ENCODE results near the gene IGSF21.

IGSF21 gene

DNA sequence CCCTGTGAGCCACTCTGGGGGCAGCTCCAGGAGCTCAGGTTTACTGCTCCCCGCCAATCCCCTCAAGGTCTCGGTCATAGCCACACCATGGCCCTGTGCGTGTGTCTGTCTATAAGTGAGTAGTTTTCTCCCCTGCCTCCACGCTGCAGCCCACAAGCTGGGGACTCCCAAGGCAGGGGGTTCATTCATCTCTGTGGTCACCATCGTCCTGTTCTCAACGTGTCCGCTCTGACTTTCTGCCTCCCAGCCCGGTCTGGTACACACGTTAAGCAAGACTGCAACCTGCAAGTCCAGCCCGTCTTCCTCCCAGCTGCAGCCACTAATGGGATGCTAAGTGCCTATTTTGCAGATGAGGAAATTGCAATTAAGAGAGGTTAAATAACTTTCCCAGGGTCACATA lies 49.8 kb downstream of the IGSF21 start:
- Histone ChIP-seq H3K9me3 (ENCODE audit: control insufficient read depth, insufficient read depth, low read length) (no peaks in the 10 kb centered on the region), H3K4me3 (ENCODE audit: low read length) (no peak overlapping the region), H3K27me3 (ENCODE audit: control insufficient read depth, low read length) (no peaks in the 10 kb centered on the region), H3F3A (ENCODE audit: control insufficient read depth, insufficient read depth) (no peaks in the 10 kb centered on the region), H3K4me1 (ENCODE audit: control insufficient read depth, low read length) (no peaks in the 10 kb centered on the region), H3K9me2 (replicated peaks; ENCODE audit: control insufficient read depth, low read length) (no peaks in the 10 kb centered on the region), H3K79me2 (ENCODE audit: control insufficient read depth, low read length) (no peaks in the 10 kb centered on the region), H3K4me2 (ENCODE audit: low read length) (no peak overlapping the region), H3K36me3 (ENCODE audit: control insufficient read depth, low read length) (no peaks in the 10 kb centered on the region), H3K27ac (ENCODE audit: low read depth, low read length) (no peak overlapping the region), H4K20me1 (ENCODE audit: control insufficient read depth, insufficient read depth, low read depth, low read length) (no peaks in the 10 kb centered on the region)
- TF ChIP-seq EZH2phosphoT487 (IDR thresholded peaks at IDR 0.05; ENCODE audit: borderline replicate concordance, low read length), result no peak
- TF ChIP-seq, protein P1, sequence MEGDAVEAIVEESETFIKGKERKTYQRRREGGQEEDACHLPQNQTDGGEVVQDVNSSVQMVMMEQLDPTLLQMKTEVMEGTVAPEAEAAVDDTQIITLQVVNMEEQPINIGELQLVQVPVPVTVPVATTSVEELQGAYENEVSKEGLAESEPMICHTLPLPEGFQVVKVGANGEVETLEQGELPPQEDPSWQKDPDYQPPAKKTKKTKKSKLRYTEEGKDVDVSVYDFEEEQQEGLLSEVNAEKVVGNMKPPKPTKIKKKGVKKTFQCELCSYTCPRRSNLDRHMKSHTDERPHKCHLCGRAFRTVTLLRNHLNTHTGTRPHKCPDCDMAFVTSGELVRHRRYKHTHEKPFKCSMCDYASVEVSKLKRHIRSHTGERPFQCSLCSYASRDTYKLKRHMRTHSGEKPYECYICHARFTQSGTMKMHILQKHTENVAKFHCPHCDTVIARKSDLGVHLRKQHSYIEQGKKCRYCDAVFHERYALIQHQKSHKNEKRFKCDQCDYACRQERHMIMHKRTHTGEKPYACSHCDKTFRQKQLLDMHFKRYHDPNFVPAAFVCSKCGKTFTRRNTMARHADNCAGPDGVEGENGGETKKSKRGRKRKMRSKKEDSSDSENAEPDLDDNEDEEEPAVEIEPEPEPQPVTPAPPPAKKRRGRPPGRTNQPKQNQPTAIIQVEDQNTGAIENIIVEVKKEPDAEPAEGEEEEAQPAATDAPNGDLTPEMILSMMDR (IDR thresholded peaks at IDR 0.05; ENCODE audit: low read depth, low read length, poor library complexity, severe bottlenecking), result no peak

DNA sequence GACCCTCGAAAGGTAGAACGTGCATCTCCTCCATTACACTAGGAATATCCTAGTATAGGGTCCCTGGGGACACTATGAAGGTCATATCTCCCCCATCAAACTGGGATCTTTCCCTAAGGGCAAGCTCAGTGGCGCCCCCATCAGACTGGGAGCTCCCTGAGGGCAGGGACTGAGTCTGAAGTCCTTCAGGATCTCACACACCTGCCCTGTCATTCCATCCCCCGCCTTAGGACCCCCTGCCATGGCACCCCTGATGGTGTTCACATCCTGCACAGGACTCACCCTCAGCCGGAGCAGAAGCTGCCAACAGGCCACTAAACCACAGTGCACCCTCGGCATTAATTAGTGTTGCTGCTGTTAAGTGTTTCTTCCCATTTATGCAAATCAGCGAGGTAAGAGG lies 50.4 kb downstream of the IGSF21 start:
- TF ChIP-seq, protein P1 (IDR thresholded peaks at IDR 0.05; ENCODE audit: low read depth, low read length, poor library complexity, severe bottlenecking), result no peak
- TF ChIP-seq EZH2phosphoT487 (IDR thresholded peaks at IDR 0.05; ENCODE audit: borderline replicate concordance, low read length), result no peak
- Histone ChIP-seq H3K4me2 (ENCODE audit: low read length) (no peak overlapping the region), H3K79me2 (ENCODE audit: control insufficient read depth, low read length) (no peaks in the 10 kb centered on the region), H3F3A (ENCODE audit: control insufficient read depth, insufficient read depth) (no peaks in the 10 kb centered on the region), H4K20me1 (ENCODE audit: control insufficient read depth, insufficient read depth, low read depth, low read length) (no peaks in the 10 kb centered on the region), H3K27me3 (ENCODE audit: control insufficient read depth, low read length) (no peaks in the 10 kb centered on the region), H3K4me3 (ENCODE audit: low read length) (no peak overlapping the region), H3K9me3 (ENCODE audit: control insufficient read depth, insufficient read depth, low read length) (no peaks in the 10 kb centered on the region), H3K9me2 (replicated peaks; ENCODE audit: control insufficient read depth, low read length) (no peaks in the 10 kb centered on the region), H3K27ac (ENCODE audit: low read depth, low read length) (no peak overlapping the region), H3K36me3 (ENCODE audit: control insufficient read depth, low read length) (no peaks in the 10 kb centered on the region), H3K4me1 (ENCODE audit: control insufficient read depth, low read length) (no peaks in the 10 kb centered on the region)

DNA sequence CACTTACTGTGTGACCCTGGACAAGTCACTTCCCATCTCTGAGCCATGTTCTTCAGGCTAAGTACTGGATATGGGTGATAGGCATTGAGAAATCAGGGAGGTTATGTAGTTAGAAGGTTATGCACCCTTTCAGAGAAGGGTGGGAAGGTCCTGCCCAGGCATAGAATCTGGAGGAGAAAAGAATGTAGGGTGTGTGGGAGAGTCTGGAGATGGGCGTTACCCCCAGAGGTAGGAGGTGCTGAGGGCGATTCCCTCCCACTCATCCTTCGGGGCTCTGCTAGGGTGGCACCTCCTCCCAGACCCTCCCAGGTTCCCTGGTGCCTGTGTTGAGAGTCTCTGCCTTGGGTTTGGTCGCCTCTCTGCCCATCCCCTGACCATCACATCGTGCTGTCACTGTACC lies 51.1 kb downstream of the IGSF21 start:
- no peak for TF ChIP-seq EZH2phosphoT487 (IDR thresholded peaks at IDR 0.05; ENCODE audit: borderline replicate concordance, low read length)
- TF ChIP-seq, protein P1 (IDR thresholded peaks at IDR 0.05; ENCODE audit: low read depth, low read length, poor library complexity, severe bottlenecking), result no peak
- H3K9me3 ChIP-seq (ENCODE audit: control insufficient read depth, insufficient read depth, low read length), result no peaks in the 10 kb centered on the region
- no peak overlapping the region for H3K27ac ChIP-seq (ENCODE audit: low read depth, low read length)
- no peaks in the 10 kb centered on the region for H3F3A ChIP-seq (ENCODE audit: control insufficient read depth, insufficient read depth)
- H3K9me2 ChIP-seq (replicated peaks; ENCODE audit: control insufficient read depth, low read length), result no peaks in the 10 kb centered on the region
- no peaks in the 10 kb centered on the region for H3K4me1 ChIP-seq (ENCODE audit: control insufficient read depth, low read length)
- no peaks in the 10 kb centered on the region for H4K20me1 ChIP-seq (ENCODE audit: control insufficient read depth, insufficient read depth, low read depth, low read length)
- no peak overlapping the region for H3K4me3 ChIP-seq (ENCODE audit: low read length)
- no peaks in the 10 kb centered on the region for H3K27me3 ChIP-seq (ENCODE audit: control insufficient read depth, low read length)
- H3K79me2 ChIP-seq (ENCODE audit: control insufficient read depth, low read length), result no peaks in the 10 kb centered on the region
- H3K36me3 ChIP-seq (ENCODE audit: control insufficient read depth, low read length), result no peaks in the 10 kb centered on the region
- no peak overlapping the region for H3K4me2 ChIP-seq (ENCODE audit: low read length)
